Vagina (tissue), 2 donors: ENCODE measurements around the gene GLCCI1.

ENCODE experiments used
- CTCF ChIP-seq, 3 experiments: fragments of 450-650 bp in 2 of 3; fragments of 200-600 bp in 1 of 3; sonication (generic) in 1 of 3; IDR thresholded peaks; one replicate each; pipeline ENCODE4 v1.5.1; 2017 to 2019; ENCODE audit warnings: antibody characterized with exemption in 3 of 3, mild to moderate bottlenecking in 2 of 3, moderate library complexity in 2 of 3
- POLR2A ChIP-seq, 2 donors: fragments of 450-650 bp; IDR thresholded peaks; one replicate each; pipeline ENCODE4 v1.6.1; 2017; ENCODE audit warnings: antibody characterized with exemption in 2 of 2, mild to moderate bottlenecking in 2 of 2, moderate library complexity in 2 of 2
- POLR2AphosphoS5 ChIP-seq, 2 donors: sonication (generic); formaldehyde crosslinking; IDR thresholded peaks; one replicate each; pipeline ENCODE4 v1.9.0; 2017; ENCODE audit warnings: antibody characterized with exemption in 2 of 2, mild to moderate bottlenecking in 2 of 2, low read depth in 1 of 2; ENCODE audit not compliant: insufficient read depth in 1 of 2

DNA sequence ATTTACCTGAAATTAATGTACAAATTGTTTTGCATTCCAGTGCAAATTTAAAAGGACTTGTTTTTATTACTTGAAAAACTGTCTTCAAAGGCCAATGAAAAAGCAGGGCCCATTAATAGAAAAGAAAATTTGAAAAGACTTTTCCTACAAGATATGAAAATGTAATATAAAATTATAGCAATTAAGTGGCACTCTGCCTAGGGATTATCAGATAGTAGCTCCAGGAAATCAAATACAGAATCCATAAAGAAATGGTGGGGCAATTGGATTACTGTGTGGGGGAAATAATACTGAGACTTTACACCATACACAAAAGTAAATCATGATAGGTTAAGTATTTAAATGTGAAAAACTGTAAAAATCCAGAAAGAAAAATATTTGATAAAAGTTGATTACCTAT is 89.7 kb downstream of the GLCCI1 start:
- TF ChIP-seq CTCF (IDR thresholded peaks at IDR 0.05) (no peak), POLR2A (IDR thresholded peaks at IDR 0.05) (no peak), POLR2AphosphoS5 (IDR thresholded peaks at IDR 0.05; ENCODE audit: insufficient read depth in 1 of 2, low read depth in 1 of 2) (no peak)
